Activated naive CD4-positive, alpha-beta T cell treated with anti-CD3 and anti-CD28 coated beads for 36 hours (primary cell): ENCODE data around the gene DBN1. TPM values are rescaled to one million over a fixed set of nuclear protein-coding genes. Genes with fewer than 3 reads are reported as not detected.

Experiments
- CTCF ChIA-PET: fragments of 350-600 bp; sonication (Branson Sonifier 250); formaldehyde crosslinking; loops from one replicate; lab custom pipeline; 2021; ENCODE audit warnings: antibody characterized with exemption; lab: Charles Lee
- DNase-seq: peaks from one replicate; pipeline ENCODE4 v3.0.0-alpha.2; 2020
- H3K27ac Mint-ChIP-seq: one replicate; pipeline ENCODE4 v1.8.0; 2021; ENCODE audit warnings: mild to moderate bottlenecking, mixed read lengths
- H3K27me3 Mint-ChIP-seq: one replicate; pipeline ENCODE4 v1.8.0; 2021; ENCODE audit warnings: low read depth, mixed read lengths
- H3K36me3 Mint-ChIP-seq: one replicate; pipeline ENCODE4 v1.8.0; 2021; ENCODE audit warnings: low read depth, mixed read lengths
- H3K4me1 Mint-ChIP-seq: one replicate; pipeline ENCODE4 v1.8.0; 2021; ENCODE audit warnings: low read depth, mixed read lengths
- H3K4me3 Mint-ChIP-seq: one replicate; pipeline ENCODE4 v1.8.0; 2021; ENCODE audit warnings: mild to moderate bottlenecking, moderate library complexity, mixed read lengths
- H3K9me3 Mint-ChIP-seq: one replicate; pipeline ENCODE4 v1.8.0; 2021; ENCODE audit warnings: mixed read lengths
- intact Hi-C: fragments of 100-400 bp; cut with micrococcal nuclease; formaldehyde crosslinking; loops from one replicate; pipeline ENCODE4 v1.15.1; 2023
- total RNA-seq, 2 experiments: library from RNA; stranded (reverse); gene quantifications; one replicate each; pipeline ENCODE4 v1.2.3, GENCODE V29; 2021

The DBN1 gene
- 10 to 100 TPM; 20.8 to 22.4 TPM for total RNA-seq

GRCh38 chr5:177473443-177474001 is at the start of gene DBN1:
Gene DBN1 (minus strand): TSS chr5:177473634. CDS start chr5:177473521, 113 bp downstream.
- no peaks in the 10 kb centered on the region for H3K9me3 Mint-ChIP-seq
- peaks cover 49% of the 10 kb centered on the region for H3K4me1 Mint-ChIP-seq
- H3K36me3 Mint-ChIP-seq: no peaks in the 10 kb centered on the region
- intact Hi-C loops: loop anchor here (1.0 kb wide), 1 partner anchor 24 kb away; the partner anchor contains the start of gene PDLIM7
- H3K27ac Mint-ChIP-seq: no peak within 1 kb of the TSS
- CTCF ChIA-PET: interaction anchor here (2.3 kb wide), 1 partner anchor 16 kb away, joined by 9 read pairs; no protein-coding TSS in a partner anchor
- DNase-seq: no peak
- H3K27me3 Mint-ChIP-seq: peaks cover 2% of the 10 kb centered on the region
- H3K4me3 Mint-ChIP-seq: peak within 1 kb of the TSS; percentile 72

- Mint-ChIP-seq H3K9me3 (no peaks in the 10 kb centered on the region), H3K27ac (peak overlapping the region; percentile 50), H3K4me1 (peaks cover 33% of the 10 kb centered on the region), H3K27me3 (no peaks in the 10 kb centered on the region), H3K36me3 (peaks cover 11% of the 10 kb centered on the region), H3K4me3 (no peak overlapping the region)
- CTCF ChIA-PET: no interaction called here
- no peak for DNase-seq
- intact Hi-C loops: no loop called here
Measured at GRCh38 chr5:177520916-177521513, 47.6 kb upstream of the DBN1 start.

DNA sequence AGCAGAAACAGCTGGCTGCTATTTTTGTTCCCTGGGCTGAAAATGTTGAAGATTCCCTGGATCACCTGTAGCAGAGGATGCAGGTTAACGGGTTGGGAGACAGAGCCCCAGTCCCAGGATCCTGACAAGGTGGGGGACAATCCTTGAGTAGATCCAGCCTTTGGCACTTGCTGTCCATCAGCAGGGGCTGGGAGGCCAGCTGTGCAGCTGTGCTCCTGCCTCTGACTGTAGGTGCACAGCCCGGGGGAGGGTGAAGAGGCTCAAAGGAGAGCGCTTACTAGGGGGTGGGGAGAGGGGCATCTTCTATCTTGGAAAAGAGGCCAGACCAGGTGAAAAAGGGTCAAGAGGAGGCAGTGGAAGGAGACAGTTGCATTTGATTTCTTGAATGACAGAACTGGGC is 46.8 kb upstream of the DBN1 start:
- H3K9me3 Mint-ChIP-seq: no peaks in the 10 kb centered on the region
- H3K4me3 Mint-ChIP-seq: no peak overlapping the region
- no peaks in the 10 kb centered on the region for H3K27me3 Mint-ChIP-seq
- H3K36me3 Mint-ChIP-seq: peaks cover 17% of the 10 kb centered on the region
- peak overlapping the region; percentile 50 for H3K27ac Mint-ChIP-seq
- peaks cover 41% of the 10 kb centered on the region for H3K4me1 Mint-ChIP-seq
- no peak for DNase-seq
- CTCF ChIA-PET: no interaction called here
- intact Hi-C loops: no loop called here

GRCh38 chr5:177519463-177520235 is 46.2 kb upstream of the DBN1 start:
- Mint-ChIP-seq H3K27ac (peak overlapping the region; percentile 44), H3K27me3 (no peaks in the 10 kb centered on the region), H3K4me1 (peaks cover 47% of the 10 kb centered on the region), H3K36me3 (peaks cover 24% of the 10 kb centered on the region), H3K9me3 (no peaks in the 10 kb centered on the region), H3K4me3 (peak overlapping the region; percentile 1)
- DNase-seq: no peak
- intact Hi-C loops: no loop called here
- CTCF ChIA-PET: no interaction called here

GRCh38 chr5:177516601-177517568 is 43.5 kb upstream of the DBN1 start, which contains the start of gene DDX41:
Gene DDX41 (minus strand): TSS chr5:177516961. CDS start chr5:177516945, 16 bp downstream.
- no peaks in the 10 kb centered on the region for H3K9me3 Mint-ChIP-seq
- H3K27ac Mint-ChIP-seq: peak within 1 kb of the TSS; percentile 87
- no peaks in the 10 kb centered on the region for H3K27me3 Mint-ChIP-seq
- peaks cover 54% of the 10 kb centered on the region for H3K4me1 Mint-ChIP-seq
- H3K4me3 Mint-ChIP-seq: peak within 1 kb of the TSS; percentile 94
- CTCF ChIA-PET: interaction anchor here (0.8 to 2.9 kb wide), 4 partner anchors 10 to 207 kb away, joined by 3 to 15 read pairs (median 4); no protein-coding TSS in a partner anchor
- intact Hi-C loops: loop anchor here (1.0 kb wide), 1 partner anchor 37 kb away; the partner anchor contains the start of gene FAM193B
- peaks cover 40% of the 10 kb centered on the region for H3K36me3 Mint-ChIP-seq
- peak; percentile 97 for DNase-seq

- Mint-ChIP-seq H3K4me1 (peaks cover 45% of the 10 kb centered on the region), H3K27me3 (no peaks in the 10 kb centered on the region), H3K4me3 (peak overlapping the region; percentile 94), H3K9me3 (no peaks in the 10 kb centered on the region), H3K27ac (no peak overlapping the region), H3K36me3 (peaks cover 49% of the 10 kb centered on the region)
- DNase-seq: no peak
- CTCF ChIA-PET: interaction anchor here (1.0 to 2.9 kb wide), 5 partner anchors 8 to 125 kb away, joined by 3 to 15 read pairs (median 4); no protein-coding TSS in a partner anchor
- intact Hi-C loops: no loop called here
Measured at GRCh38 chr5:177515580-177515979, 42.1 kb upstream of the DBN1 start.

DNA sequence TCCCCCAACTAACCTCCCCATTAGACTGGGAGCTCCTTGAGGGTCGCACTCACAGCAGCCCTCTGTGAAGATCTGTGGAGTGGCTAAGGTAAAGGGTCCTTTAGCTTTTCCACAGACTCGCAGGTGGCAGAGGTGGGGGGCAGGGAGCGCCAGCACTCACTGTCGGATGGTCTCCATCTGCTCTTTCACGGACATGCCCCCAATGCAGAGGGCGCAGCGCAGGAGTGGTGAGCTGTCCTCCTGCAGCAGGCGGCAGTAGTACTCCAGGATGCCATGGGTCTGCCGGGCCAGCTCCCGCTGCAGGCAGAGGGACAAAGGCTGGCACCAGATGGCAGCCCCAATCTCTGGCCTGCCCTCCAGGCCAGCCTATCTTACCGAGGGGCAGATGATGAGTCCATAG is 41.1 kb upstream of the DBN1 start:
- CTCF ChIA-PET: interaction anchor here (1.5 to 2.2 kb wide), 2 partner anchors 13 to 124 kb away, joined by 4 to 8 read pairs; no protein-coding TSS in a partner anchor
- Mint-ChIP-seq H3K27me3 (no peaks in the 10 kb centered on the region), H3K36me3 (peaks cover 51% of the 10 kb centered on the region), H3K27ac (no peak overlapping the region), H3K9me3 (no peaks in the 10 kb centered on the region), H3K4me3 (peak overlapping the region; percentile 94), H3K4me1 (peaks cover 37% of the 10 kb centered on the region)
- no peak for DNase-seq
- intact Hi-C loops: no loop called here

- CTCF ChIA-PET: interaction anchor here (2.2 kb wide), 1 partner anchor 12 kb away, joined by 8 read pairs; no protein-coding TSS in a partner anchor
- DNase-seq: no peak
- no peak overlapping the region for H3K4me3 Mint-ChIP-seq
- H3K4me1 Mint-ChIP-seq: peaks cover 31% of the 10 kb centered on the region
- no peaks in the 10 kb centered on the region for H3K27me3 Mint-ChIP-seq
- intact Hi-C loops: no loop called here
- peaks cover 51% of the 10 kb centered on the region for H3K36me3 Mint-ChIP-seq
- H3K27ac Mint-ChIP-seq: no peak overlapping the region
- no peaks in the 10 kb centered on the region for H3K9me3 Mint-ChIP-seq
Measured at GRCh38 chr5:177513500-177513899, 40.1 kb upstream of the DBN1 start.

DNA sequence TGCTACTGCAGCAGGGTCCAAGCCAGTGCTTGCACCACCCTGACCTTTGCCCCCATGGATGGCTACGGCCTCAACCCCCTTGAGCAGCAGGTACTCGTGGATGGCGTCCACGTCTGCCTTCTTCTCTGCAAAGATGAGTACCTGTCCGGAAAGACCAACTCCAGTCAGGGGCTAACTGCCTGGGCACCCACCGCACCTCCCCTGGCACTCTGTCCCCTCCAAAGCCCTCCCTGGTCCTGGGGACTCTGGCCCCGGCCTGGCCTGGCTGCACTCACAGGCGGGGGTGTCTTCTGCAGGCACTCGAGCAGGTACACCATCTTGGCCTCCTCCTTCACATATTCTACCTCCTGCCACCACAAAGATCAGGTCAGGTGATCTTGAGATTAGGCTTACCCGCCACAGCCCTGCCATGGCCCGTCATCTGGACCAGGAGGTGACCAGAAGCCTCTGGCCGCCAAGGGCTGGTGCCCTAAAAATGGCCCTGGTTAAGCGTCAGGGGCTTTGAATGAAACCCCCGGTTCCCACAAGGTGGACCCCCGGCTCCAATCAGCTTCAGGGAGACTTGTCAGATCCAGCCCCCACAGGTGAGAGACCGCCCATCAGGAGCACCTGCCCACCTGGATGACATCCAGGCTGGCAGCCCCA is 39.4 kb upstream of the DBN1 start:
- Mint-ChIP-seq H3K27me3 (no peaks in the 10 kb centered on the region), H3K27ac (no peak overlapping the region), H3K9me3 (no peaks in the 10 kb centered on the region), H3K4me3 (no peak overlapping the region), H3K36me3 (peaks cover 51% of the 10 kb centered on the region), H3K4me1 (peaks cover 31% of the 10 kb centered on the region)
- no peak for DNase-seq
- CTCF ChIA-PET: interaction anchor here (2.2 kb wide), 1 partner anchor 11 kb away, joined by 8 read pairs; no protein-coding TSS in a partner anchor
- intact Hi-C loops: no loop called here

GRCh38 chr5:177511796-177512675 is 38.6 kb upstream of the DBN1 start:
- no peak for DNase-seq
- Mint-ChIP-seq H3K4me3 (no peak overlapping the region), H3K27ac (no peak overlapping the region), H3K27me3 (no peaks in the 10 kb centered on the region), H3K9me3 (no peaks in the 10 kb centered on the region), H3K36me3 (peaks cover 51% of the 10 kb centered on the region), H3K4me1 (peaks cover 30% of the 10 kb centered on the region)
- intact Hi-C loops: no loop called here
- CTCF ChIA-PET: interaction anchor here (0.7 kb wide), 1 partner anchor 11 kb away, joined by 3 read pairs; no protein-coding TSS in a partner anchor
